Natural killer cell treated with Interleukin-12 subunit alpha and Interleukin-12 subunit beta and Interleukin-15 and Interleukin-18, amount 100 ng/mL, for 72 hours (primary cell): ENCODE results near the gene EIF2D. TPM values are rescaled to one million over a fixed set of nuclear protein-coding genes. Genes with fewer than 3 reads are reported as not detected.
"Not testable (repeated sequence)": the region's sequence is repeated elsewhere in the genome, so short reads cannot be mapped to it uniquely, and the experiment has no call there.

Experiments used
- ATAC-seq, 2 donors: fragments of 150-1000 bp; cut with Tn5 transposase in 1 of 2; sonication (Bioruptor Pico), chemical (Tn5 transposase) in 1 of 2; 2 replicates each; pipeline ENCODE4 v1.10.0; 2021
- DNase-seq: peaks from one replicate; pipeline ENCODE4 v3.0.0; 2022; ENCODE audit warnings: low spot score
- H3K27ac Mint-ChIP-seq, 2 donors: 1 replicate in 1 of 2; 2 replicates in 1 of 2; pipeline ENCODE4 v1.8.0; 2022; ENCODE audit warnings: mixed read lengths in 2 of 2, mild to moderate bottlenecking in 1 of 2, moderate library complexity in 1 of 2
- H3K27me3 Mint-ChIP-seq, 2 donors: 1 replicate in 1 of 2; 2 replicates in 1 of 2; pipeline ENCODE4 v1.8.0; 2022; ENCODE audit warnings: mixed read lengths in 2 of 2
- H3K36me3 Mint-ChIP-seq: one replicate; pipeline ENCODE4 v1.8.0; 2022; ENCODE audit warnings: mixed read lengths
- H3K4me1 Mint-ChIP-seq, 2 donors: 1 replicate in 1 of 2; 2 replicates in 1 of 2; pipeline ENCODE4 v1.8.0; 2022; ENCODE audit warnings: low read depth in 2 of 2, mixed read lengths in 2 of 2, mild to moderate bottlenecking in 1 of 2
- H3K4me3 Mint-ChIP-seq: one replicate; pipeline ENCODE4 v1.8.0; 2022; ENCODE audit warnings: mixed read lengths
- H3K9me3 Mint-ChIP-seq: 2 replicates; pipeline ENCODE4 v1.8.0; 2022; ENCODE audit warnings: mixed read lengths
- total RNA-seq, 2 donors: library from RNA; stranded (reverse); gene quantifications; one replicate each; pipeline ENCODE4 v1.2.3, GENCODE V29; 2022

Gene EIF2D
- total RNA-seq, 2 donors from 2014 or later = 49.1 to 91.5 TPM

DNA sequence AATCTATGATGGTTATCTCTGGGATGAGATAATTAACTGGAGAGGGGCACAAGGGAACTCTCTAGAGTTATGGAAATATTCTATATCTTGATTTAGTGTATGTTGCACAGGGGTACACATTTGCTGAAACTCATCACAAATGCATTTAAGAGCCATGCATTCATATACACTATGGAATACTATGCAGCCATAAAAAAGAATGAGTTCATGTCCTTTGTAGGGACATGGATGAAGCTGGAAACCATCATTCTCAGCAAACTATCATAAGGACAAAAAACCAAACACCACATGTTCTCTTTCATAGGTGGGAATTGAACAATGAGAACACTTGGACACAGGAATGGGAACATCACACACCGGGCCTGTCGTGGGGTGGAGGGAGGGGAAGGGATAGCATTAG is 14.1 kb upstream of the EIF2D start:
- ATAC-seq, DNase-seq, H3K27me3 Mint-ChIP-seq, H3K4me3 Mint-ChIP-seq, H3K36me3 Mint-ChIP-seq, H3K9me3 Mint-ChIP-seq, H3K27ac Mint-ChIP-seq, H3K4me1 Mint-ChIP-seq: not testable (repeated sequence)

GRCh38 chr1:206609229-206609991 is 2.9 kb downstream of the EIF2D start:
- H3K4me3 Mint-ChIP-seq = peak overlapping the region; percentile 100
- H3K36me3 Mint-ChIP-seq = peaks cover 25% of the 10 kb centered on the region
- DNase-seq (no peak), ATAC-seq (peak; percentile 18 to 65)
- H3K27ac Mint-ChIP-seq = peak overlapping the region; percentile 86 to 98
- peaks cover 45 to 49% of the 10 kb centered on the region in 2 donors for H3K4me1 Mint-ChIP-seq
- H3K9me3 Mint-ChIP-seq = no peaks in the 10 kb centered on the region
- H3K27me3 Mint-ChIP-seq = no peaks in the 10 kb centered on the region

GRCh38 chr1:206608108-206608698 is 4.1 kb downstream of the EIF2D start:
- Mint-ChIP-seq H3K36me3 (peaks cover 31% of the 10 kb centered on the region), H3K9me3 (no peaks in the 10 kb centered on the region), H3K27me3 (no peaks in the 10 kb centered on the region), H3K27ac (peak overlapping the region; percentile 86 to 98), H3K4me1 (peaks cover 45 to 49% of the 10 kb centered on the region in 2 donors), H3K4me3 (peak overlapping the region; percentile 100)
- ATAC-seq (no peak), DNase-seq (no peak)

- H3K4me1 Mint-ChIP-seq = peaks cover 42 to 45% of the 10 kb centered on the region in 2 donors
- ATAC-seq = no peak
- peaks cover 29% of the 10 kb centered on the region for H3K36me3 Mint-ChIP-seq
- no peak overlapping the region for H3K4me3 Mint-ChIP-seq
- H3K9me3 Mint-ChIP-seq = no peaks in the 10 kb centered on the region
- no peak for DNase-seq
- H3K27ac Mint-ChIP-seq = peak overlapping the region; percentile 41 to 98
- H3K27me3 Mint-ChIP-seq = no peaks in the 10 kb centered on the region
Measured at GRCh38 chr1:206606867-206607266, 5.4 kb downstream of the EIF2D start.

DNA sequence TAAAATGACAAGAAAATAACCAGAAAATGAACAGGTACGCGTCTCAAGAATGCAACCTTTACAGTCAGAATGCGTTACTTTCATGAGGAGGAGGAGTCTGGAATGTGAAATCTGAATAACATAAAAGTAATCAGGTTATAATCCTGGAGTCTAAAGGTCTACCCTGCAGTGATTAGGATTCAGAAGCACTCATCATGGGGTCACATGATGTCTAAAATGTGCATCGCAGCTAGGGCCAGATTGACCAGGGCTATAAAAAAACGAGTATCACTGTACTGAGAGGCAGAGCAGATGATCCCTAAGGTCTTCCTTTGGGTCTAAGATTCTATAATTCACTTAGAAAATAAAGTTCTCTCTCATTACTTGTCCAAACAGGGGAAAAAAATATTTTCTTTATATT is 7.4 kb downstream of the EIF2D start:
- no peak for DNase-seq
- H3K4me1 Mint-ChIP-seq = peaks cover 28 to 33% of the 10 kb centered on the region in 2 donors

GRCh38 chr1:206600527-206600926 is 11.7 kb downstream of the EIF2D start:
- ATAC-seq (peak in 1 of 2 donors; percentile 68), DNase-seq (no peak)
- H3K9me3 Mint-ChIP-seq = no peaks in the 10 kb centered on the region
- H3K4me3 Mint-ChIP-seq = no peak overlapping the region
- H3K27ac Mint-ChIP-seq = peak overlapping the region in 1 of 2 donors; percentile 60
- H3K27me3 Mint-ChIP-seq = no peaks in the 10 kb centered on the region
- H3K36me3 Mint-ChIP-seq = peaks cover 22% of the 10 kb centered on the region
- peaks cover 0 to 11% of the 10 kb centered on the region in 2 donors for H3K4me1 Mint-ChIP-seq

More for the DNA sequence above, 7.4 kb downstream of the EIF2D start:
- Mint-ChIP-seq H3K9me3 (no peaks in the 10 kb centered on the region), H3K27me3 (no peaks in the 10 kb centered on the region), H3K27ac (peak overlapping the region in 1 of 2 donors; percentile 59), H3K4me3 (no peak overlapping the region), H3K36me3 (peaks cover 28% of the 10 kb centered on the region)
- ATAC-seq = no peak

DNA sequence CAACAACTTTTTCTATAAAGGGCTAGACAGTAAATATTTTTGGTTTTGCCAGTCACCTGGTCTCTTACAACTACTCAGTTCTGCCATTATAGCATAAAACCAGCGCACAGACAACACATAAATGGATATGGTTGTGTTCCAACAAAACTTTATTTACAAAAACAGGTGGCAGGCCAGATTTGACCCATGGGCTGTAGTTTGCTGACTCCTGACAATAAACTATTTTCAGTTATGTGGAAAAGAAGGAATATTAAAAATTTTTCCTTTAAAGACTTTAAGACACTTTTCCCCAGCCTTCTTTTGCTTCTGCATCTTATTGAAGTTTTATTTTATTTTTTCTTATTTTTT is 16.0 kb downstream of the EIF2D start:
- no peak overlapping the region for H3K4me3 Mint-ChIP-seq
- H3K36me3 Mint-ChIP-seq = peaks cover 46% of the 10 kb centered on the region
- no peak for DNase-seq
- H3K27me3 Mint-ChIP-seq = no peaks in the 10 kb centered on the region
- no peaks in the 10 kb centered on the region for H3K9me3 Mint-ChIP-seq
- peak overlapping the region; percentile 53 to 99 for H3K27ac Mint-ChIP-seq
- H3K4me1 Mint-ChIP-seq = peaks cover 19 to 35% of the 10 kb centered on the region in 2 donors
- no peak for ATAC-seq

DNA sequence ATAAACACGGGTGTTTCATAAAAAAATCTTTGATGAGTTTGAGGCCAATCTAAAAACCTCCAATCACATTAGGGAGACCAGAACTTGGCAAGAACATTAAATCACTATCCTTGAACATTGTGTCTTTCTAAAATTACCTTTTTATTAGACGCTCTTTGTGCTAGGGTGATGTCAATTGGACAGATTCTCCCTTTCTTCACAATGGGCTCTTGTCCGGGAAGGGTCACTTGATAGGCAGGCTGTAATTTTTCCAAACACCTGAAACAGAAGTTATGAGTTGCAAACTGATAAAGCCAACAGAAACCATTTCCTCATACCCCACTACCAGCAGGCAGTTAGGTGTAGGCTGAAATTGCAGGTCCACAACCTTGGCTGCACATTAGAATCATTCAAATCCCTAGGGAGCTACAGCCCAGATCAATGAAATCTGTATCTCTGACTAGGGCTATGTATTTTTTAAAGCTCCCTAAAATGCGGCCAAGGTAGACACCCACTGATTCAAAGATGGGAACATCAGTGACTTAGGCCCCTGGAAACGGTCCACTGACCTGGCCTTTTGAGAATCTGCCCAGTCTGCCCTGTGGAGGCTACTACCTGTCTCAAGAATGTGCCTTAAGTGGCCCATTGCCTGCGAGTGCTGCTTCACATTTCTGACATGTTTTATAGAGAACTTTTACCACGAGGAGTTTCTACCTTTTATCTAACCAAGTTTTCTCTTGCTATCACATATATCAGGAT is 16.5 kb downstream of the EIF2D start:
- Mint-ChIP-seq H3K27ac (peak overlapping the region; percentile 53 to 99), H3K27me3 (no peaks in the 10 kb centered on the region), H3K4me3 (no peak overlapping the region), H3K9me3 (no peaks in the 10 kb centered on the region), H3K36me3 (peaks cover 43% of the 10 kb centered on the region), H3K4me1 (peaks cover 25 to 37% of the 10 kb centered on the region in 2 donors)
- ATAC-seq (no peak), DNase-seq (no peak)

- peaks cover 48 to 56% of the 10 kb centered on the region in 2 donors for H3K4me1 Mint-ChIP-seq
- peak overlapping the region; percentile 90 to 99 for H3K27ac Mint-ChIP-seq
- no peak for ATAC-seq
- no peaks in the 10 kb centered on the region for H3K27me3 Mint-ChIP-seq
- no peaks in the 10 kb centered on the region for H3K9me3 Mint-ChIP-seq
- no peak overlapping the region for H3K4me3 Mint-ChIP-seq
- H3K36me3 Mint-ChIP-seq = peaks cover 47% of the 10 kb centered on the region
- no peak for DNase-seq
Measured at GRCh38 chr1:206593351-206593925, 18.8 kb downstream of the EIF2D start.

- peak overlapping the region; percentile 90 to 99 for H3K27ac Mint-ChIP-seq
- H3K4me3 Mint-ChIP-seq = peak overlapping the region; percentile 60
- H3K4me1 Mint-ChIP-seq = peaks cover 56 to 64% of the 10 kb centered on the region in 2 donors
- H3K36me3 Mint-ChIP-seq = peaks cover 51% of the 10 kb centered on the region
- no peaks in the 10 kb centered on the region for H3K9me3 Mint-ChIP-seq
- H3K27me3 Mint-ChIP-seq = no peaks in the 10 kb centered on the region
- no peak for DNase-seq
- no peak for ATAC-seq
Measured at GRCh38 chr1:206591696-206592095, 20.6 kb downstream of the EIF2D start.

- H3K9me3 Mint-ChIP-seq = no peaks in the 10 kb centered on the region
- H3K27ac Mint-ChIP-seq = peak overlapping the region; percentile 90 to 99
- no peak for ATAC-seq
- no peaks in the 10 kb centered on the region for H3K27me3 Mint-ChIP-seq
- peaks cover 60 to 68% of the 10 kb centered on the region in 2 donors for H3K4me1 Mint-ChIP-seq
- H3K4me3 Mint-ChIP-seq = peak overlapping the region; percentile 71
- peaks cover 49% of the 10 kb centered on the region for H3K36me3 Mint-ChIP-seq
- DNase-seq = no peak
Measured at GRCh38 chr1:206591226-206591625, 21.0 kb downstream of the EIF2D start.

- Mint-ChIP-seq H3K27ac (peak overlapping the region; percentile 90 to 99), H3K27me3 (no peaks in the 10 kb centered on the region), H3K4me3 (peak overlapping the region; percentile 71), H3K9me3 (no peaks in the 10 kb centered on the region), H3K4me1 (peaks cover 68 to 77% of the 10 kb centered on the region in 2 donors), H3K36me3 (peaks cover 43% of the 10 kb centered on the region)
- ATAC-seq (peak; percentile 96 to 97), DNase-seq (peak; percentile 87)
Measured at GRCh38 chr1:206590025-206590758, 22.1 kb downstream of the EIF2D start.

- Mint-ChIP-seq H3K36me3 (peaks cover 41% of the 10 kb centered on the region), H3K27ac (peak overlapping the region; percentile 90 to 99), H3K27me3 (no peaks in the 10 kb centered on the region), H3K9me3 (no peaks in the 10 kb centered on the region), H3K4me1 (peaks cover 70 to 82% of the 10 kb centered on the region in 2 donors), H3K4me3 (peak overlapping the region; percentile 71)
- DNase-seq = no peak
- ATAC-seq = no peak
Measured at GRCh38 chr1:206589206-206589605, 23.1 kb downstream of the EIF2D start.
